SK-N-SH (cell line): ENCODE data around the gene NPVF.

Experiments used
- FOXM1 ChIP-seq: IDR thresholded peaks from 2 replicates; pipeline ENCODE4 v1.4.0; 2012; ENCODE audit warnings: low read depth, mild to moderate bottlenecking
- GABPA ChIP-seq: IDR thresholded peaks from 2 replicates; pipeline ENCODE4 v1.4.0; 2012; ENCODE audit warnings: low read depth, mild to moderate bottlenecking
- RAD21 ChIP-seq: IDR thresholded peaks from 2 replicates; pipeline ENCODE4 v1.6.1; 2012; ENCODE audit warnings: mild to moderate bottlenecking, low read length
- TF ChIP-seq, protein P1 (sequence below): fragments of 200-600 bp; sonication (generic); IDR thresholded peaks from 2 replicates; pipeline ENCODE4 v1.6.1; 2017; ENCODE audit warnings: antibody characterized with exemption, mild to moderate bottlenecking, moderate library complexity

- TF ChIP-seq RAD21 (no peak), GABPA (no peak), FOXM1 (no peak)
- TF ChIP-seq, protein P1, sequence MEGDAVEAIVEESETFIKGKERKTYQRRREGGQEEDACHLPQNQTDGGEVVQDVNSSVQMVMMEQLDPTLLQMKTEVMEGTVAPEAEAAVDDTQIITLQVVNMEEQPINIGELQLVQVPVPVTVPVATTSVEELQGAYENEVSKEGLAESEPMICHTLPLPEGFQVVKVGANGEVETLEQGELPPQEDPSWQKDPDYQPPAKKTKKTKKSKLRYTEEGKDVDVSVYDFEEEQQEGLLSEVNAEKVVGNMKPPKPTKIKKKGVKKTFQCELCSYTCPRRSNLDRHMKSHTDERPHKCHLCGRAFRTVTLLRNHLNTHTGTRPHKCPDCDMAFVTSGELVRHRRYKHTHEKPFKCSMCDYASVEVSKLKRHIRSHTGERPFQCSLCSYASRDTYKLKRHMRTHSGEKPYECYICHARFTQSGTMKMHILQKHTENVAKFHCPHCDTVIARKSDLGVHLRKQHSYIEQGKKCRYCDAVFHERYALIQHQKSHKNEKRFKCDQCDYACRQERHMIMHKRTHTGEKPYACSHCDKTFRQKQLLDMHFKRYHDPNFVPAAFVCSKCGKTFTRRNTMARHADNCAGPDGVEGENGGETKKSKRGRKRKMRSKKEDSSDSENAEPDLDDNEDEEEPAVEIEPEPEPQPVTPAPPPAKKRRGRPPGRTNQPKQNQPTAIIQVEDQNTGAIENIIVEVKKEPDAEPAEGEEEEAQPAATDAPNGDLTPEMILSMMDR, result no peak
Observed at GRCh38 chr7:25246306-25246705, 18.0 kb upstream of the NPVF start.
